Body of pancreas (tissue), 4 donors: ENCODE results near the gene SMIM13.

ENCODE experiments used
- POLR2A ChIP-seq, 3 donors: fragments of 450-650 bp; IDR thresholded peaks; one replicate each; pipeline ENCODE4 v1.6.1; 2016; ENCODE audit warnings: antibody characterized with exemption in 3 of 3, mild to moderate bottlenecking in 2 of 3
- TF ChIP-seq, protein P1 (sequence below), 7 experiments: fragments of 450-650 bp in 4 of 7; fragments of 200-600 bp in 3 of 7; sonication (generic) in 3 of 7; IDR thresholded peaks; one replicate each; pipeline ENCODE4 v1.5.1; 2016 to 2019; ENCODE audit warnings: antibody characterized with exemption in 7 of 7

DNA sequence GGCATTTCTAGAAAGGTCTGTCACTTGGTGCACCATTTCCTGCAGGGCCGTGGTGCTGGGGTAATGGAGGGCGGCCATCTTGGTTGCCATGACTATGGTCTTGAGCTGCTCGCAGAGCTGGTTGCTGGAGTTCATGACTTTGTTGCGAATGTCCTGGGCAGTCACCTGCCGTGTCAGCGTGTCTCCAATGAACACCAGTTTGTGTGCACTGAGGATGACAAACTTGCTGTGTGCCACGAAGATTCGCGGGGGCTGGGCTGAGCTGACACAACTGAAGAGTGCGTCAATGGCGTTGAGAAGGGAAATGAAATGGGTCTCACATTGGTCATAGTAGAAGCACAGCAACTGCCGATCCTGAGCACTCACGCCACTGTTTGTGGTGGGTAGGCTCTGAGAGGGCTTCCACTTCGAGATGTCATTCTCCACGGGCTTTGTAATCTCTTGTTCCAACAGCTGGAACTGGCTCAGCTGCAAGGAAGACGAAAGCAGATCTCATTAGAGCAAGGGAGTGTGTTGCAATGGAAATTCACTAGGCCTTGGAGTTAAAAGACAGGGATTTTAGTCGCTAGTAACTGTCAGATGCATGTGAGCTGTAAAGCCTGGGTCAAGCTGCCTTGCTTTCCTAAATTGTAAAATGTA, 91.7 kb downstream of the SMIM13 start:
- TF ChIP-seq, protein P1, sequence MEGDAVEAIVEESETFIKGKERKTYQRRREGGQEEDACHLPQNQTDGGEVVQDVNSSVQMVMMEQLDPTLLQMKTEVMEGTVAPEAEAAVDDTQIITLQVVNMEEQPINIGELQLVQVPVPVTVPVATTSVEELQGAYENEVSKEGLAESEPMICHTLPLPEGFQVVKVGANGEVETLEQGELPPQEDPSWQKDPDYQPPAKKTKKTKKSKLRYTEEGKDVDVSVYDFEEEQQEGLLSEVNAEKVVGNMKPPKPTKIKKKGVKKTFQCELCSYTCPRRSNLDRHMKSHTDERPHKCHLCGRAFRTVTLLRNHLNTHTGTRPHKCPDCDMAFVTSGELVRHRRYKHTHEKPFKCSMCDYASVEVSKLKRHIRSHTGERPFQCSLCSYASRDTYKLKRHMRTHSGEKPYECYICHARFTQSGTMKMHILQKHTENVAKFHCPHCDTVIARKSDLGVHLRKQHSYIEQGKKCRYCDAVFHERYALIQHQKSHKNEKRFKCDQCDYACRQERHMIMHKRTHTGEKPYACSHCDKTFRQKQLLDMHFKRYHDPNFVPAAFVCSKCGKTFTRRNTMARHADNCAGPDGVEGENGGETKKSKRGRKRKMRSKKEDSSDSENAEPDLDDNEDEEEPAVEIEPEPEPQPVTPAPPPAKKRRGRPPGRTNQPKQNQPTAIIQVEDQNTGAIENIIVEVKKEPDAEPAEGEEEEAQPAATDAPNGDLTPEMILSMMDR (IDR thresholded peaks at IDR 0.05): no peak
- TF ChIP-seq POLR2A (IDR thresholded peaks at IDR 0.05): no peak
